ENCODE results near the gene ZBTB20. TPM values are rescaled to one million over a fixed set of nuclear protein-coding genes. Genes with fewer than 3 reads are reported as not detected.

Gene ZBTB20
- total RNA-seq, 6 donors from 2014 or later: 40.0 to 150 (median 65.8) TPM

- TF ChIP-seq EP300 (IDR thresholded peaks at IDR 0.05): no peak
- no peaks in the 10 kb centered on the region for H3K27me3 ChIP-seq
- WGBS, 2 donors: 46 to 69% methylated on average over 8 of the region's 8 CpGs
- H3K9me3 ChIP-seq: no peaks in the 10 kb centered on the region
- H3K36me3 ChIP-seq: no peaks in the 10 kb centered on the region
- DNase-seq: no peak
- peak overlapping the region in 3 of 4 donors; percentile 32 to 38 (median 33) for H3K4me3 ChIP-seq
- ATAC-seq (ENCODE audit: low FRiP score in 2 of 2): peak in 1 of 2 donors; percentile 46
- peak overlapping the region; percentile 4 to 74 (median 41) for H3K27ac ChIP-seq
- peaks cover 0 to 21% (median 11%) of the 10 kb centered on the region in 4 donors for H3K4me1 ChIP-seq
These were observed 246.2 kb downstream of the ZBTB20 start for GRCh38 chr3:114900908-114901307.

GRCh38 chr3:114899186-114899931 is 247.7 kb downstream of the ZBTB20 start:
- Histone ChIP-seq H3K9me3 (no peaks in the 10 kb centered on the region), H3K36me3 (no peaks in the 10 kb centered on the region), H3K27me3 (no peaks in the 10 kb centered on the region), H3K4me3 (no peak overlapping the region), H3K4me1 (peaks cover 0 to 18% (median 9%) of the 10 kb centered on the region in 4 donors), H3K27ac (peak overlapping the region in 1 of 4 donors; percentile 9)
- 36 to 53% methylated on average over 4 of the region's 4 CpGs for WGBS, 2 donors
- ATAC-seq (ENCODE audit: low FRiP score in 2 of 2): peak; percentile 55 to 91
- TF ChIP-seq EP300 (IDR thresholded peaks at IDR 0.05) (peak in 1 of 4 donors; percentile 14), POLR2A (IDR thresholded peaks at IDR 0.05) (no peak)
- peak in 1 of 2 donors; percentile 65 for DNase-seq

- Histone ChIP-seq H3K27me3 (no peaks in the 10 kb centered on the region), H3K9me3 (no peaks in the 10 kb centered on the region), H3K4me1 (peaks cover 0 to 5% (median 1%) of the 10 kb centered on the region in 4 donors), H3K4me3 (no peak overlapping the region), H3K27ac (no peak overlapping the region), H3K36me3 (no peaks in the 10 kb centered on the region)
- ATAC-seq (ENCODE audit: low FRiP score in 2 of 2) (no peak), DNase-seq (no peak)
- TF ChIP-seq EP300 (IDR thresholded peaks at IDR 0.05) (no peak), POLR2A (IDR thresholded peaks at IDR 0.05) (no peak), POLR2AphosphoS5 (IDR thresholded peaks at IDR 0.05) (no peak), CTCF (IDR thresholded peaks at IDR 0.05) (no peak)
- WGBS, 2 donors: 89 to 100% methylated on average over 1 of the region's 1 CpG
These were observed 250.1 kb downstream of the ZBTB20 start for GRCh38 chr3:114896978-114897377.

- Histone ChIP-seq H3K27me3 (no peaks in the 10 kb centered on the region), H3K4me1 (no peaks in the 10 kb centered on the region), H3K4me3 (no peak overlapping the region), H3K9me3 (no peaks in the 10 kb centered on the region), H3K36me3 (no peaks in the 10 kb centered on the region), H3K27ac (no peak overlapping the region)
- no peak for TF ChIP-seq POLR2AphosphoS5 (IDR thresholded peaks at IDR 0.05)
- TF ChIP-seq CTCF (IDR thresholded peaks at IDR 0.05): no peak
- no peak for TF ChIP-seq POLR2A (IDR thresholded peaks at IDR 0.05)
- no peak for TF ChIP-seq EP300 (IDR thresholded peaks at IDR 0.05)
- DNase-seq (no peak), ATAC-seq (ENCODE audit: low FRiP score in 2 of 2) (no peak)
These were observed 253.7 kb downstream of the ZBTB20 start for GRCh38 chr3:114893361-114893760.

GRCh38 chr3:114892880-114893279 is 254.2 kb downstream of the ZBTB20 start:
- Histone ChIP-seq H3K4me3 (no peak overlapping the region), H3K9me3 (no peaks in the 10 kb centered on the region), H3K36me3 (no peaks in the 10 kb centered on the region), H3K27ac (no peak overlapping the region), H3K27me3 (no peaks in the 10 kb centered on the region), H3K4me1 (no peaks in the 10 kb centered on the region)
- 81 to 88% methylated on average over 3 of the region's 3 CpGs for WGBS, 2 donors
- ATAC-seq (ENCODE audit: low FRiP score in 2 of 2): no peak
- DNase-seq: no peak
- no peak for TF ChIP-seq EP300 (IDR thresholded peaks at IDR 0.05)
- no peak for TF ChIP-seq POLR2AphosphoS5 (IDR thresholded peaks at IDR 0.05)
- no peak for TF ChIP-seq CTCF (IDR thresholded peaks at IDR 0.05)
- no peak for TF ChIP-seq POLR2A (IDR thresholded peaks at IDR 0.05)
